Astrocyte (in vitro differentiated cells and primary cell): Measurements from ENCODE around the gene LMCD1. TPM values are rescaled to one million over a fixed set of nuclear protein-coding genes. Genes with fewer than 3 reads are reported as not detected.

Source experiments
- DNase-seq: peaks from one replicate; pipeline ENCODE4 v3.0.0-alpha.2; 2010; ENCODE audit warnings: low read depth
- FAIRE-seq: peaks from 2 replicates; lab custom pipeline; 2011; peaks lifted over from hg19 to GRCh38; lab: Jason Lieb, UNC
- H2AFZ ChIP-seq: 2 replicates; pipeline ENCODE4 v1.6.0; 2012; ENCODE audit warnings: low read depth, low read length, inconsistent platforms
- H3K27ac ChIP-seq: 2 replicates; pipeline ENCODE4 v1.5.1; 2011; ENCODE audit warnings: low read depth, low read length, inconsistent platforms
- H3K27me3 ChIP-seq: 2 replicates; pipeline ENCODE4 v1.6.0; 2011; ENCODE audit warnings: low read length, inconsistent platforms; ENCODE audit not compliant: insufficient read depth
- H3K36me3 ChIP-seq: 2 replicates; pipeline ENCODE4 v1.5.1; 2011; ENCODE audit warnings: low read length, inconsistent platforms; ENCODE audit not compliant: insufficient read depth
- H3K4me1 ChIP-seq: 2 replicates; pipeline ENCODE4 v1.5.1; 2011; ENCODE audit warnings: low read length, inconsistent platforms; ENCODE audit not compliant: insufficient read depth
- H3K4me2 ChIP-seq: 2 replicates; pipeline ENCODE4 v1.6.0; 2012; ENCODE audit warnings: low read length, inconsistent platforms
- H3K4me3 ChIP-seq: 2 replicates; pipeline ENCODE4 v1.5.1; 2011; ENCODE audit warnings: low read depth, mild to moderate bottlenecking, low read length, inconsistent platforms; ENCODE audit not compliant: insufficient read depth
- H3K79me2 ChIP-seq: 2 replicates; pipeline ENCODE4 v1.6.0; 2012; ENCODE audit warnings: mild to moderate bottlenecking, low read length, inconsistent platforms; ENCODE audit not compliant: insufficient read depth
- H3K9ac ChIP-seq: 2 replicates; pipeline ENCODE4 v1.6.0; 2012; ENCODE audit warnings: mild to moderate bottlenecking, low read length, inconsistent platforms
- H3K9me3 ChIP-seq: 2 replicates; pipeline ENCODE4 v1.5.1; 2012; ENCODE audit warnings: low read depth, mild to moderate bottlenecking, low read length, inconsistent platforms; ENCODE audit not compliant: insufficient read depth
- H4K20me1 ChIP-seq: 2 replicates; pipeline ENCODE4 v1.6.0; 2012; ENCODE audit warnings: low read length, inconsistent platforms; ENCODE audit not compliant: insufficient read depth
- H3K27ac Mint-ChIP-seq: one replicate; pipeline ENCODE4 v1.8.0; 2021; ENCODE audit warnings: mild to moderate bottlenecking, mixed read lengths; ENCODE audit not compliant: unreplicated experiment
- H3K27me3 Mint-ChIP-seq: one replicate; pipeline ENCODE4 v1.8.0; 2021; ENCODE audit warnings: low read depth, mixed read lengths; ENCODE audit not compliant: unreplicated experiment
- H3K36me3 Mint-ChIP-seq: one replicate; pipeline ENCODE4 v1.8.0; 2021; ENCODE audit warnings: low read depth, mixed read lengths; ENCODE audit not compliant: unreplicated experiment
- H3K4me1 Mint-ChIP-seq: one replicate; pipeline ENCODE4 v1.8.0; 2021; ENCODE audit warnings: low read depth, mixed read lengths; ENCODE audit not compliant: unreplicated experiment
- H3K4me3 Mint-ChIP-seq: one replicate; pipeline ENCODE4 v1.8.0; 2021; ENCODE audit warnings: mild to moderate bottlenecking, moderate library complexity, mixed read lengths; ENCODE audit not compliant: unreplicated experiment
- H3K9me3 Mint-ChIP-seq: one replicate; pipeline ENCODE4 v1.8.0; 2021; ENCODE audit warnings: mild to moderate bottlenecking, mixed read lengths; ENCODE audit not compliant: unreplicated experiment
- CTCF ChIP-seq: IDR thresholded peaks from 2 replicates; pipeline ENCODE4 v1.5.1; 2011; ENCODE audit warnings: low read depth, mild to moderate bottlenecking, inconsistent platforms, low read length, moderate library complexity; ENCODE audit not compliant: insufficient read depth
- EZH2 ChIP-seq: IDR thresholded peaks from 2 replicates; pipeline ENCODE4 v1.6.1; 2012; ENCODE audit warnings: mild to moderate bottlenecking, low read length, inconsistent platforms; ENCODE audit not compliant: insufficient read depth
- total RNA-seq: library from RNA; stranded (reverse); gene quantifications from 2 replicates; pipeline ENCODE4 v1.2.1, GENCODE V29; 2021

LMCD1 gene
- total RNA-seq, 1 donor from 2014 or later = 374 TPM

GRCh38 chr3:8619548-8619947 is 117.9 kb downstream of the LMCD1 start:
- H3K27ac Mint-ChIP-seq = no peak overlapping the region

GRCh38 chr3:8621141-8621540 is 119.5 kb downstream of the LMCD1 start:
- Histone ChIP-seq H3K4me2 (no peak overlapping the region), H3K36me3 (no peaks in the 10 kb centered on the region), H3K27ac (no peak overlapping the region), H3K4me1 (peaks cover 13% of the 10 kb centered on the region), H3K9ac (no peak overlapping the region), H3K27me3 (no peaks in the 10 kb centered on the region), H3K4me3 (no peak overlapping the region), H3K79me2 (no peaks in the 10 kb centered on the region), H2AFZ (no peak overlapping the region), H4K20me1 (no peaks in the 10 kb centered on the region), H3K9me3 (no peaks in the 10 kb centered on the region)
- no peaks in the 10 kb centered on the region for H3K9me3 Mint-ChIP-seq
- no peaks in the 10 kb centered on the region for H3K36me3 Mint-ChIP-seq
- peaks cover 5% of the 10 kb centered on the region for H3K27me3 Mint-ChIP-seq
- no peak for TF ChIP-seq EZH2
- no peak overlapping the region for H3K27ac Mint-ChIP-seq
- FAIRE-seq (no peak), DNase-seq (no peak)
- H3K4me1 Mint-ChIP-seq = peaks cover 34% of the 10 kb centered on the region
- H3K4me3 Mint-ChIP-seq = no peak overlapping the region

More at GRCh38 chr3:8619548-8619947, 117.9 kb downstream of the LMCD1 start:
- Histone ChIP-seq H3K9me3 (no peaks in the 10 kb centered on the region), H4K20me1 (no peaks in the 10 kb centered on the region), H3K4me1 (peaks cover 8% of the 10 kb centered on the region), H3K36me3 (no peaks in the 10 kb centered on the region), H2AFZ (no peak overlapping the region), H3K79me2 (no peaks in the 10 kb centered on the region), H3K4me2 (peak overlapping the region; percentile 1), H3K27me3 (no peaks in the 10 kb centered on the region), H3K27ac (no peak overlapping the region), H3K9ac (no peak overlapping the region), H3K4me3 (no peak overlapping the region)
- DNase-seq (peak; percentile 87), FAIRE-seq (no peak)
- Mint-ChIP-seq H3K9me3 (no peaks in the 10 kb centered on the region), H3K4me3 (no peak overlapping the region), H3K27me3 (no peaks in the 10 kb centered on the region), H3K36me3 (no peaks in the 10 kb centered on the region), H3K4me1 (peaks cover 25% of the 10 kb centered on the region)
- TF ChIP-seq EZH2 = no peak
- TF ChIP-seq CTCF = no peak

- Mint-ChIP-seq H3K36me3 (no peaks in the 10 kb centered on the region), H3K4me1 (peaks cover 35% of the 10 kb centered on the region), H3K27me3 (peaks cover 5% of the 10 kb centered on the region), H3K27ac (peak overlapping the region; percentile 84), H3K4me3 (no peak overlapping the region), H3K9me3 (no peaks in the 10 kb centered on the region)
- Histone ChIP-seq H3K4me1 (peaks cover 14% of the 10 kb centered on the region), H3K9ac (peak overlapping the region; percentile 46), H3K4me3 (no peak overlapping the region), H3K9me3 (no peaks in the 10 kb centered on the region), H3K27me3 (no peaks in the 10 kb centered on the region), H3K4me2 (peak overlapping the region; percentile 12), H3K36me3 (no peaks in the 10 kb centered on the region), H2AFZ (no peak overlapping the region), H4K20me1 (no peaks in the 10 kb centered on the region), H3K79me2 (no peaks in the 10 kb centered on the region), H3K27ac (peak overlapping the region; percentile 42)
- TF ChIP-seq CTCF (no peak), EZH2 (no peak)
- peak; percentile 29 for FAIRE-seq
- DNase-seq = peak; percentile 89
Measured at GRCh38 chr3:8621872-8622271, 120.2 kb downstream of the LMCD1 start.
